ENCODE measurements around the gene LAPTM5. TPM values are rescaled to one million over a fixed set of nuclear protein-coding genes. Genes with fewer than 3 reads are reported as not detected.

LAPTM5 gene
- total RNA-seq, 1 donor from 2014 or later: 28.6 TPM

DNA sequence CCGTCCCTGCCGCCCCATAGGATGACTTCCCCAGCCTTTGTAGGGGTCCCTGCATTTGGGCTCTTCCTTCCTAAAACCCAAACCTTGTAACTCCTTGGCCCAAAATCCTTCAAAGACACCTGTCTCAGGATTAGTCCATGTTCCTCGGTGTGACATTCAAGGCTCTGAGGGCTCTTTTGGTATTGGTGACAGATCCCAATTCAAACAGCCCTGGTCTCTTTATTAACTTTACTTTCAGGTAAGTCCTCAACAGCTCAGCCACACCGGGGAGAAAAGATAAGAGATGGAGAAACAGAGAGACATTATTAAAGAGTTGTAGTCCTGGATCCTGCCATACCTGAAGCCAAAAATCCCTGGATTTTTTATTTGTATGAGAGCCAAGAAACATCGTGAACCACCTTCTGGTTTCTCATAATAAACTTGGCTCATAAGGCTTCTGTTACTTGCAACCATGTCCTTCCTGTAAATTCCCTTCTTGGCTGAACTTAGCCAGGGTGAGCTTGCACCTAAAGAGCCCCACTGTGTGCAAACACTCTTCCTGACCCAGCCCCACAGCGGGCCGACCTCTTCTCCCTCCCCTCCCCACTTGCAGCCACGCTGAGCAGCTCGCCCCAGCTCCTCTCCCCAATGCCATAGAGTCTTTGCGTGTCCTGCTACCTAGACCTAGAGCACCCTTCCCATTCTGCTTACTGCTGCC lies 26.3 kb downstream of the LAPTM5 start:
- DNase-seq (ENCODE audit: low read depth in 2 of 2): no peak

DNA sequence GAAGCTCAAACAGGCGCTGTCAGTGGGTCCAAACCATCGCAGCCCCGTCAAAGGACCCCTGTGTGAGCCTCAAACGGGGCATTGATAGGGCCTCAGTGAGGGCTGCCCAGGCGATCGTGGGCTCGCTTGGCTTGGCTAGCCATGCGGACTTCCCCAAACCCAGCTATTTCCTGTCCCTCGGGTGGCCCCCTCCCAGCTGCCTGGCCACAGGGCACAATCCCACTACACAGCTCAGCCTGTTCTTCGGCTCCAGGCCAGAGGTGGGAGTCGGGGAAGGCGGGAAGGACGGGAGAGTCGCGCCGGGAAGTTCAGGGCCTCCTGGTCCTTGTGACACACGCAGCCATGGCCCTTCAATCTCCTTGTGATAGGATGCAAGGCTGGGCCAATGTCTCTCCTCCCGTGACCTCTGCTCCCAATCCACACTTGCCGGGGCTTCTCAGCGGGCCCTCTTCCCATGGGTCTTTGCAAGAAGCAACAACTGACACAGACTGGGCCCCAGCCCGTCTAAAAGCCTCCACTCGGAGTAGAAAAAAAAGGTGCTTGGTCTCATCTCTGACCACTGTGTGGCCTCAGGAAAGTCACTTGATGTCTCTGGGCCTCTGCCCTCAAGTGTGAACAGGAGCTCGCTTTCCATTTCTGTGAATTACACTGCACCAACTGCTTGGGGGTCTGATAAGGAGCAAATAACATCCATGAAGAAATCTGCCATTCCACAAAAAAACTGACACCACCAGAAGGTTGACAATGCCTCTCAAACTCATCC lies 27.0 kb downstream of the LAPTM5 start:
- peak in 1 of 2 donors; percentile 25 for DNase-seq (ENCODE audit: low read depth in 2 of 2)

DNA sequence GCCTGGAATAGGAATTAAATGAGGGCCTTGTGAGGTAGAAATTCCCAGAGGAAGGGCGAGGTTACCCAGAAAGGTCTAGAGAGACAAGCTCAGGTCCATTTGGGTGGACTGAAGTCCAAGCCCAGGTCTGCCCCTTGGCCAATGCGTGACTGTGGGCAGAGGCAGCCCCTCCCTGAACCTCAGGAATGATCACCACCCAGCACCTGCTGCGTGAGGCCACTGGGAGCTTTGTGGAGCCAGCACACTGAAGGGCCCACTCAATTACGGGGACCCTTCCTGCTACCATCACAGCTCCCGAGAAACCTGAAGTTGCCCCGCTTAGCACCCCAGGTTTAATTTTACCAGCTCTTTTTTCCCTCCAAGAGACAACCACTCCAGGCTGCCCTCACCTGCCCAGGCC lies 27.7 kb downstream of the LAPTM5 start:
- no peak for DNase-seq (ENCODE audit: low read depth in 2 of 2)

DNA sequence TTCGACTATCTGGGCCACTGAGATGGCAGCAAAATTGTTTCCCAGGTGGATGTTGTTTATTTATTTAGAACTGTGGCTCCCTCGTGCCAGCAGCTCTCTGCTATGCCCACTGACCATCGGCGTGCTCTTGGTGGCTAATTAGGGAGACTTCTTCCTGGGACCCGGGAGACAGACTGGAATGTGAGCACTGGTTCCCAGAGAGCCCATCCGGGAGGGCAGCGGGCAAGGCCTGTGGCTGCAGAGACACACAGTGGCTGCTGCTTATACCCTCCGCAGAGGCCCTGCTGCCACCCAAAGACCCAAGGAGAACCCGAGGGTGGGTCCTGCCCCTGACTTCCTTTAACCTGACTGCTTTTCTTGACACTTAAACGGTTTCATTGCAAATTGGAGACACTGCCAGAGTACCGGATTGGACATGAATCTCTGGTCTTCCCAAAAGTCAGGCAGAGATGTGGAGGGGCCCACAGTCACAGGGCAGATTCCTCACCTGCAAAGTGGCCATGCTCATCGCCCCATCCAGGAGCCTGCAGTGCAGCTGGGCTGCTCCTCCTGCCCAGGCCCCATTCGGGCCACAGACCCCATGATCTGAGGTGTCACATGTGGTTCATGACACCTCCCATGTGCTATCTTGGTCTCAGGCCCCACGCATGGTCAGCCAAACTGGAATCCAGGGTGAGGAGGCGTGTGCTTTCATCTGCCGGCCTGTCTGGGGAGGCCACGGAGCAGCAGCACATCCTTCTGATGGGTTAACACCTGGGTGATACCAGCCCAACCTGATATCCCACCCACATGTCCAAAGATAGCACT lies 28.5 kb downstream of the LAPTM5 start:
- no peak for DNase-seq (ENCODE audit: low read depth in 2 of 2)

DNA sequence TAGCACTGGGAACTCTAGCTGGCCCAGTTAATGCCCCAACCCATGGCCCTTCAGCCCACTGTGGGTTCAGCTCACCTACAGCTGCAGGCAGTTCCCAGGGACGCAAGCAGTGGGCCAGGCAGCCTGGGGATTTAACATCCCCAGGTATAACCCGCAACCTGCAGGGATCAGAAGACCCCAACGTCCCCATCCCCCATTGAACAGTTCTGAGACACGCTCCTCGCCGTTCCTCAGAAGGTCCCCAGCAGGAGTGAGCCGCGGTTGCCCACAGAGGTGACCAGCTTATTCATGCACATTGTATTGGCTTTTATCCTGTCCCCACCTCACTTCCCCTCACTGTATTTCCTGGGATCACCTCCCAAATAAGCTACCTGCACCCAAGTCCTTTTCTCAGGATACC lies 29.2 kb downstream of the LAPTM5 start:
- DNase-seq (ENCODE audit: low read depth in 2 of 2): no peak

DNA sequence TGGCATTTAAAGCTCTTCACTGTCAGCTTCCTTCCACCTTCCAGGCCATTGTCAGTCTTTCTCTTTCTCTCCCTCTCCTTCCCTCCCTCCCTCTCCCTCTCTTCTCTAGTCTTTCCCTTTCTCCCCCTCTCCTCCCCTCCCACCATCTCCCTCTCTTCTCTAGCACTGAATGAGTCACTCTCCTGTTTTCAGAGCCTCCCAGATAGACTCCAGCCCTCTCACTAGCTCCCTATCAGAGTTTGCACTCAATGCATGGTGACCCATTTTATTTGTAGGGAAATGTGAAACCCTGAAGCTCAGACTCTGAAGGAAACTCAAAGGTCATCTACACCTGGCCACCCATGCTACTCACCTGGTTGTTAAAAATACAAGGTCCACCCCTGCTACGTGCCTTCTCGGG lies 29.8 kb downstream of the LAPTM5 start:
- DNase-seq (ENCODE audit: low read depth in 2 of 2): peak in 1 of 2 donors; percentile 41

DNA sequence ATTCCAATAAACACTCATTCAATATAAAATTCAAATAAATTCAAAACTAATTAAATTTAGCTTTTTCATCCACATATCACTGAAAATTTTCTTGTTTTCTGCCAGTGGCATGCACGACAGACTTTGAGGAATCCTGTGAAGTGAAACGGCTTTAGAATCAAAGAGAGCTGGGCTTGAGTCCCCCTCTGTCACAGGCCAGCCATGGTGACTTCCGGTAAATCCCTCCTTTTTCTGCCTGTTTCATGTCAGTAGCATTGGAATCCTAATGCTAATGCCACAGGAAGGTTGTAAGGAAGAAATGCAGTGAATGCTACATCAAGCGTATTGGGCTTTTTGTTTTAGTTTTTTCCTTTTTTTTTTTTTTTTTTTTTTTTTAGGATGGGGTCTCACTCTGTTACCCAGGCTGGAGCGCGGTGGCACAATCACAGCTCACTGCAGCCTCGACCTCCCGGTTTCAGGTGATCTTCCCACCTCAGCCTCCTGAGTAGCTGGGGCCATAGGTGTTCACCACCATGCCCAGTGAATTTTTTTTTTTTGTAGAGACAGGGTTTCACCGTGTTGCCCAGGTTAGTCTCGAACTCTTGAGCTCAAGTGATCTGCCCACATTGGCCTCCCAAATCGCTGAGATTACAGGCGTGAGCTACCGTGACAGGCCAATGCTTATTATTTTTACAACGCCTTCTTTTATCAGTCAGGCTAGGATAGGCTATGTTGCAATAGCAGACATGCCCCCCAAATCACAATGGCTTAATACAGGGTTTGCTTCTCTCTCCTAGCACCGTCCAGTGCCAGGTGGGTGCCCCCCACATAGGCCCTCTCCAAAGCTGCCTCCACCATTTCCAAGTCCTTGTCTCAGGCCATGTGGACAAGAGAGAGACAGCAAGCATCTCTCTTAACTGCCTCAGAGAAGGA lies 30.5 kb downstream of the LAPTM5 start:
- DNase-seq (ENCODE audit: low read depth in 2 of 2): no peak

DNA sequence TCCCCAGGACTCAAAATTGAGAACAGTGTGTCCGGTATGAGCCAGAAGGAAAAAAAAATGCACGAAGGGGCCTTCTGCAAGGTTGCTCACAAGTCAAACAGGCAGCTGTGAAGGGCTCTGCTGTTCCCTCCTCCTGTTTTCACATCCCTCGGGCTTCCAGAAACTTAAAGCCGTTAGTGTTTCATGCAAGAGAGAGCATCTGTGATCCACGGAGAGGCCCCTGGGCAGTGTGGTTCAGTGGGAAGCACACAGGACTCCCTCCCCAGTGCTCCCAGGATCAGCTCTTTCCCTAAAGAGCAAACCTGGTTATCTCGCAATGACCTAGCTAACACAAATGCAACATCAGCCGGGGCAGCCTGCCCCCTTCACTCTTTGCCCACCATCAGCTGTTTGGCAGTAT lies 31.3 kb downstream of the LAPTM5 start:
- DNase-seq (ENCODE audit: low read depth in 2 of 2): no peak

DNA sequence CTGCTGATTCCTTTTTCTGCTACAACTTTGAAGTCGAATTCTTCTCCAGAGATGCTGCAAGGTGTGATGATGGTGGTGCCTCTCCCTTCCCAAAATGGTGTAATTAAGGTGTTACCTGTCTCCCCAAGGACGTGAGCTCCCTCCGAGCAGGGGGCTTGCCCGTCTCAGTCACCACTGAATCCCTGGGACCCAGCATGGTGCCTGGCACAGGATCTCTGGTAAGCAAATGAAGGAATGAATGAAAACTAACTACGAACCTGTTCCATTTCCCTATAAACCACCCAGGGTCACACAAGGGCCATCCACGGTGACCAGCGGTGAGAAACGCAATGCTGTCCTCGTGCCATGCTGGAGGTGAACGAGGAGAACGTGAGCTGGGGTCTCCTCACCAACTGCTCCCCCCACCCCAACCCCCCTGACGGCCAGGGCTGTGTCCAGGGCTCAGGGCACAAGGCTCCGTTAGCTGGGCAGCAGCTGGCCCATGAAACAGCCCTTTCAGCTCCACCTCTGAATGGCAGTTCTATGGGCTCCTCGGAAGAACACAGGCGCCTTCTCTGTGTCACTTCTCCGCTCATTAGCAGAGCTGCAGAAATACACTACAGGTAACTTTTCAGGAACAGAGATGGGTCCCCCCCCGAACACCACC lies 32.0 kb downstream of the LAPTM5 start:
- DNase-seq (ENCODE audit: low read depth in 2 of 2): no peak

DNA sequence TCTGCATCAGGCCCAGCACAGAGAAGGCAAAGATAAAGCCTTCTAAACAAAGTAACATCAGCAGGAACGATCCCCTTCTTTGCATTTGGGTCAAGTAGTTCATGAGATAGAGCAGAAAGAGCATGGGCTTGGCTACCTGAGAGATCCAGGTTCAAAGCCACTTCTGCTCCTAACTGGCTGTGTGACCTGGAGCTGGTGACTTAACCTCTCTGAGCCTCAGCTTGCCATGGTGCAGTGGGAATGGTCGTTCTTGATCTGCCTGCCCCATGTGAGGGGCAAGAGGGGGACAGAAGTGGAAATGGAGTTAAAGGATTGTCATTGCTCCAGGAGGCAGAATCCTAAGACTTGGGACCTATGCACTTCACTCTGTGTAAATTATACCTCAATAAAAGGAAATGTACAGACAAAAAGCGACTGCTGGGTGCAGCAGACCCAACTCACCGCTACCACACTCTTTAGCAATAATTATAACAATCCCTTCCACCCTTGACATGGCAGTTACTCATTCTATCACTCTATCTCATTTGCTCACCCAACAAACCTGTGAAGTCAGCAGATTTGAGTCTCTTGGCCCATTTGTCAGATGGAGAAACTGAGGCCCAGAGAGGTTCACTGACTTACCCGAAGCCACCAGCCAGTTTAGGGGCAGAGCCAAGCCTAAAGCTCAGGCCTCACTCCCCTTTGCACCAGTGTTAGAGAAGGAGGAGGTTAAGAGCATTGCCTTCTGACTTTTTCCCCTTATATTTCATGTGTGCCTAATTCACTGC lies 32.7 kb downstream of the LAPTM5 start:
- DNase-seq (ENCODE audit: low read depth in 2 of 2): no peak

DNA sequence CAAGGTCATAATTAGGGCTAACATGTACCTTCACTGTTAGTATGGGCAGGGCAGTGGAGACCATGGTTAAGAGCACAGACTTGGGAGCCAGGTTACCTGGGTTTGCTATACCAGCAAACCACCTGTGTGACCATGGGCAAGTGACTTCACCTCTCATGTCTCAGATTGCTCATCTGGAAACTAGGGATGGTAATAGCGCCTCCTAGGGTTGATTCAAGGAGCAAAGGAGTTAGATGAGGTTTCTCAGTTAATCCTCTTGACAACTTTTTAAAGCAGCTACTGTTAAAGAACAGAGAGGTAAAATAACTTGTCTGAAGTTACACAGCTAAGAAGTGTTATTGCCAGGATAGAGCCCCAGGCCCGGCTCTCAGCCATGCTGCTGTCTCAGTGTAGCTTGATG lies 33.4 kb downstream of the LAPTM5 start:
- DNase-seq (ENCODE audit: low read depth in 2 of 2): no peak

DNA sequence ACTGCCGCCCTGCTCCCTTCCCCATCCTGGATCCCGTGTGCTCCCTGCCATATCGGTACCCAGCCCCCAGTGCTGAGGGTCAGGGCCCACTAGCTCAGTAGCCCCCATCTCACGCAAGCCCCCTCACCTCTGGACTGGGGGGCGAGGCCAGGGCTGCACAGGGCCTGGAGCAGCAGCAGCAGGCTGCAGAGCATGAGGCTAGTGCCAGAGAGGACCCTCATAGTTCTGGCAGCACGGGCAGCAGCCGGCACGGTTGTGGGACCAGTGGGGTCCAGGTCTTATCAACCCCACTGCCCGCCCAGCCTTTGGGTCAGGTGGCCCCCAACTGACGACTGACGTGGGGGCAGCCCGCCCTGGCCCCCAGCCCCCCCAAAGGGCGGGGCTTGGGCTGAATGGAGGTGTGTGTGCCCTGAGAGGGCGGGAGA lies 34.2 kb downstream of the LAPTM5 start, which contains the start of gene MATN1:
Gene MATN1 (minus strand): TSS at position 255 of the 425 bp plus-strand sequence. CDS start 34 bp downstream, at position 221.
- DNase-seq (ENCODE audit: low read depth in 2 of 2): no peak

DNA sequence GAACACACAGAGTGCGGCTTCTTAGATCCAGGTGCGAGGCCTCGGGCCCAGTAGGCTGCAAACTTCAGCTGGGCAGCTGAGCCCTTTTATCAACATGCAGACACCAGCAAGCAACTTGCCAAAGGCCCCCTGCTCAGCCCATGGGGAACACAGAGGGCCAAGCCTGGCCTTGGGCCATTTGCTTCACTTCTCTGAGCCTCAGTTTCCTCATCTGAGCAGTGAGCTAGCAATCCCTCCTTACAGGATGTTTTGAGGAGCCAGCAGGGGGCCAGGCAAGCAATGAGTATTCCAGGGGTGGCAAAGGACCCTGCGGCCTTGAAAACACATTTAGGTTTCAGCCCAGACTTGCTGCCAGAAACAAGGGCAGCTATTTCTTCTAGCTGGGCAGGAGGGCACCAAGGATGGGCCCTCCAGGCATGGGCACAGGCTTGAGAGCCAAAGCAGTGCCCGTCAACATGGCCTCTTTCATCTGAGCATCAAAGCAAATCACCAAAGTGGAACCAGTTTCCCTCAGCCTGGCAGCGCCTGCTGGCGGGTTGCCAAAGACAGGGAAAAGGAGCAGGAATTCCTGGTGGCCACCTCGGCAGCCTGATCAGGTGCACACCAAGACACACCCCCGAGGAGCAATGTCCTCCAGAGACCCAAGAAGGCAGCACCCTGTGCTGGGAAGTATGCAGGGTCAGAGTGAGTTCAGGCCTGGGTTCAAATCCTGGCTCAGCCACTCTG lies 35.6 kb downstream of the LAPTM5 start:
- DNase-seq (ENCODE audit: low read depth in 2 of 2): no peak

DNA sequence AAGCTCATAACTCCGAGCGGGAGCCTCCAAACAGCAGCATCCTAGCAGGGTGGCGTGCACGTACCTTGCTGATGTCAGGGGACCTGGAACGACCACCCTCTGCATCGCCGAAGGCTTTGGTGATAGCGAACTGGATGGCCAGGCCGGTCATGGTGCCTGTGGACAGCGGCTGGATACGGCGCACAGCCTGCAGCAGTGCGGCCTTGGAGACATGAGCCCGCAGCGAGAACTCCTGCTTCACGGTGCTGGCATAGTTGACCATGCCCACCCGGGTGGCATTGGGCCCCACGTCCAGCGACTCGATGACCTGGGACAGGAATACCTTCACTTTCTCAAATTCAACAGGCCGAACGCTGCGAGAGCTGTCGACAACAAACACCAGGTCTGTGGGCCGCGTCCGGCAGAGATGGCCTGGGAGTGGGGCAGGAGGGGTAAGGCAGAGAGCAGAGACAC lies 36.2 kb downstream of the LAPTM5 start:
- no peak for DNase-seq (ENCODE audit: low read depth in 2 of 2)

DNA sequence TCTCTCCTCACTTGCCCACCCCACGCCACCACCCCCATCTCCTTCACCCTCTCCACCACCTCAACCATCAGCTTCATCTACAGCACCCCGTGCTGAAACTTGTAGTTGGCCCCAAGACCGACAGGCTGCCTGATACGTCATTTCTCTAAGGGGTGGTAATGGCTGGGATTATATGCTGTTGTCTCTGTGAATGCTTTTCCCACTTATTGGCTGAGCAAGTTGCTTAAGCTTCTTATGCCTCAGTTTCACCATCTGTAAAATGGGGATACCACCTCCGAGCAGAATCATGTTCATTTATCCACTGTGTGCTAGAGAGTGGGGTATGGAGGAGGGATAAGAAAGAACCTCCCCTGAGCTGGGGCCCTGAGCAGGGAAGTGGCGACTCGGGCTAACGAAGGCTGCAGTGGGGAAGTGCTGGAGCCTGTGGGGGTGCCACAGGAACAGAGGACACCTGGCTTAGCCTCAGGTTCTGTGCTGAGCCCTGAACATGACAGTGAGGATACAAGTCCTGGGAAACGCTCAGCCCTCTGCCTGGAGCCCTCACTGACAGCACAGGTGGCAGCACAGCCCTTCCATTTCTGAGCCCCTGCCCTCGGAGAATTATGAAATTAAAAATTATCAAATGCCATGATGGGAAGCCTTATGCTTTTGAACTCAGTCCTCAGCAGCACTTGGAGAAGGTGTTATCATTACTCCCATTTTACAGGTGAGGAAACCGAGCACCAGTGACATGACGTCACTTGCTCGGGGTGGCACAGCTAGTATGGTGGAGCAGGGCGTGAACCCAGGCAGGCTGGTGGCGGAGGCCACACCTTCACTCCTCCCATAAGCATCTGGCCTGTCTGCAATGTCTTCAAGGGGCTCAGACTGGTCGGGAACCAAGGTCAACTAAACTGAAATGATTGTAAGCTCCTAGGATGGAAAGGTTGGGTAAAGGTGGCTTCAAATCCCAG lies 37.0 kb downstream of the LAPTM5 start:
- DNase-seq (ENCODE audit: low read depth in 2 of 2): no peak

DNA sequence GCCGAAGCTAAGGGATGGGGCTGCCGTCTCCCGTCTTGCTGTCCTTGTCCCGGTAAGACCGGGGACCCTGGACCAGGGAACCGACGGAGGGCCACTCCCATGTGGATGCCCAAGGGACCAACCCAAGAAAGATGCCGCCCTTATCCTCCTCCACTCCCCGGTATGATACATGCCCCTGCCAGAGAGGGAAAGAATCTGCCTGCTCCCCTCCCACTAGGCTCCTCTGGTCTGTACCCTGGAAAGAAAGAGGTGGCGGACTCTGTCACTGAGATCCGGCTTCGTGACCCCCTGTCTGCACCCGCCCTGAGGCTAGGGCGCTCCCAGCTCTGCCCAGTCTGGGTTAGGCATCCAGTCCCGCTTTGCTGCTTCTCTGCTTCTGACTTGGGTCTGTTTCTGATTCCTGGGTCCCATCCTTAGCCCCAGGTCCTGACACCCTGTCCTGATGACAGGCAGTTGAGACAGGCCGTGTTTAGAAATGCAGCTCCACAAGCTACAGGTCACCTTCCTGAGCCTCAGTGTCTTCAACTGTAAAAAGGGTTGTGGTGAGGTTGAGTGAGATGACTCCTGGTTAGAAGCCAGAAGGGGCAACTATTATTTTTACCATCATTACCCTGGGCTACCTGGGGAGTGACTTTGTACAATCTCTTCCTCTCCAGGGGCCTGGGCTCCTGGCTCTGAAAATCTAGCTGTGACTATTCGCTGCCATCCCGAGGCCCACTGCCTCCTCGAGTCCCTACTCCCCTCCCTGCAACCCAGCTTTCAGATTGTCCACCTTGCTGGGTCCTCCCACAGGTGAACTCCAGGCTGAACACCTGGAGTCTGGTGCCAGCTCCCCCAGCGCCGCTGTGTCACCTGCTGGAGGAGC lies 37.9 kb downstream of the LAPTM5 start:
- peak; percentile 40 to 68 for DNase-seq (ENCODE audit: low read depth in 2 of 2)

All from dermis microvascular lymphatic vessel endothelial cell (primary cell).